Neural cell (in vitro differentiated cells): Measurements from ENCODE around the gene CAPN6.

Source experiments
- CTCF ChIP-seq: fragments of 450-650 bp; IDR thresholded peaks from 2 replicates; pipeline ENCODE4 v1.5.1; 2014; ENCODE audit warnings: antibody characterized with exemption, mild to moderate bottlenecking, moderate library complexity; ENCODE audit not compliant: poor library complexity, severe bottlenecking
- EP300 ChIP-seq: fragments of 450-650 bp; conservative IDR thresholded peaks from 2 replicates; pipeline ENCODE4 v1.6.1; 2014; ENCODE audit warnings: antibody characterized with exemption, mild to moderate bottlenecking, moderate library complexity; ENCODE audit not compliant: poor library complexity, severe bottlenecking
- EZH2 ChIP-seq: fragments of 200-600, 300-800 bp; shearing (Covaris generic), sonication (generic); IDR thresholded peaks from 2 replicates; pipeline ENCODE4 v1.6.1; 2014; ENCODE audit warnings: antibody characterized with exemption, low read length, borderline replicate concordance, mild to moderate bottlenecking; ENCODE audit not compliant: insufficient read depth, poor library complexity, severe bottlenecking
- POLR2AphosphoS5 ChIP-seq: IDR thresholded peaks from 2 replicates; pipeline ENCODE4 v1.6.1; 2012
- RAD21 ChIP-seq: fragments of 450-650 bp; conservative IDR thresholded peaks from 2 replicates; pipeline ENCODE4 v1.6.1; 2014; ENCODE audit warnings: antibody characterized with exemption, mild to moderate bottlenecking, moderate library complexity
- REST ChIP-seq: IDR thresholded peaks from 2 replicates; pipeline ENCODE4 v1.6.1; 2012; ENCODE audit warnings: borderline replicate concordance
- TAF1 ChIP-seq: IDR thresholded peaks from 2 replicates; pipeline ENCODE4 v1.6.1; 2012; ENCODE audit warnings: low read depth

- TF ChIP-seq EP300, result no peak
- no peak for TF ChIP-seq RAD21
- no peak for TF ChIP-seq TAF1
- TF ChIP-seq CTCF, result no peak
- no peak for TF ChIP-seq POLR2AphosphoS5
- no peak for TF ChIP-seq EZH2
- no peak for TF ChIP-seq REST
Measured at GRCh38 chrX:111309083-111309482, 38.8 kb upstream of the CAPN6 start.
